ENCODE measurements around the gene CST9L.

DNA sequence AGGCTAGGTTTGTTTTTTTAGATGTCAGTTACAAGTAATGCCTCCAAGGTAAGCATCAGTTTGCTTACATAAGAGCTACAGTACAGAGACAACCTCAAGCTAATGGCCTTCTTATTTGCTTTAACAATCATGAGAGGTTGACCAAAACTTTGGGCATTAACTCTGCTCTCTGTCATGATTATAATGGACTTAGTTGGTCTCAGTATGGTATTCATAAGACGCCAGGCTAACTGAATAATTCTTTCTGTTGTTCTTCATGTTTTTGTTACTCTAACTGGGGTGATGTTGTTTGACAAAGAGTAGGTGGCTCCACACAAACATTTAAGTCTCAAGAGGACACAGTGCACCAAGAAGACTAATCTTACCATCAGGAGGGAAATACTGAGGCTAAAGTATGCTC is 27.7 kb upstream of the CST9L start:
- no peak for TF ChIP-seq POLR2A (IDR thresholded peaks at IDR 0.05; ENCODE audit: low read length)
- no peak for TF ChIP-seq GATA1 (IDR thresholded peaks at IDR 0.05; ENCODE audit: low read depth, low read length)

Data from erythroblast (primary cell).